ENCODE data around the gene TRPM4.
"Not testable (repeated sequence)": the region's sequence is repeated elsewhere in the genome, so short reads cannot be mapped to it uniquely, and the experiment has no call there.

TRPM4 gene

GRCh38 chr19:49145573-49146407 is 11.8 kb upstream of the TRPM4 start:
- Histone ChIP-seq H3K36me3 (ENCODE audit: control insufficient read depth in 1 of 2, insufficient read depth in 2 of 2, low read length in 2 of 2) (no peaks in the 10 kb centered on the region), H3K9me3 (ENCODE audit: control insufficient read depth in 1 of 2, low read length in 2 of 2) (no peaks in the 10 kb centered on the region), H3K4me1 (ENCODE audit: control insufficient read depth in 1 of 2, insufficient read depth in 2 of 2, low read length in 2 of 2) (peaks cover 0 to 37% of the 10 kb centered on the region in 2 donors), H3K27ac (ENCODE audit: low read length) (no peak overlapping the region), H3K27me3 (ENCODE audit: low read depth, low read length) (no peaks in the 10 kb centered on the region), H3K4me3 (ENCODE audit: low read depth in 1 of 2, low read length in 2 of 2) (peak overlapping the region in 1 of 2 donors; percentile 49)

- Histone ChIP-seq H3K4me3 (ENCODE audit: low read depth in 1 of 2, low read length in 2 of 2) (peak overlapping the region in 1 of 2 donors; percentile 49), H3K4me1 (ENCODE audit: control insufficient read depth in 1 of 2, insufficient read depth in 2 of 2, low read length in 2 of 2) (peaks cover 1 to 40% of the 10 kb centered on the region in 2 donors)
- H3K27ac ChIP-seq (ENCODE audit: low read length); H3K36me3 ChIP-seq (ENCODE audit: control insufficient read depth in 1 of 2, insufficient read depth in 2 of 2, low read length in 2 of 2); H3K27me3 ChIP-seq (ENCODE audit: low read depth, low read length); H3K9me3 ChIP-seq (ENCODE audit: control insufficient read depth in 1 of 2, low read length in 2 of 2): not testable (repeated sequence)
These were observed 11.2 kb upstream of the TRPM4 start for GRCh38 chr19:49146408-49146770.

GRCh38 chr19:49148044-49148682 is 9.4 kb upstream of the TRPM4 start:
- Histone ChIP-seq H3K4me1 (ENCODE audit: control insufficient read depth in 1 of 2, insufficient read depth in 2 of 2, low read length in 2 of 2) (peaks cover 3 to 33% of the 10 kb centered on the region in 2 donors), H3K27me3 (ENCODE audit: low read depth, low read length) (no peaks in the 10 kb centered on the region)

GRCh38 chr19:49148784-49149651 is 8.6 kb upstream of the TRPM4 start:
- peaks cover 3 to 31% of the 10 kb centered on the region in 2 donors for H3K4me1 ChIP-seq (ENCODE audit: control insufficient read depth in 1 of 2, insufficient read depth in 2 of 2, low read length in 2 of 2)

More at GRCh38 chr19:49148044-49148682, 9.4 kb upstream of the TRPM4 start:
- H3K4me3 ChIP-seq (ENCODE audit: low read depth in 1 of 2, low read length in 2 of 2): peak overlapping the region; percentile 39 to 78
- no peaks in the 10 kb centered on the region for H3K9me3 ChIP-seq (ENCODE audit: control insufficient read depth in 1 of 2, low read length in 2 of 2)
- H3K27ac ChIP-seq (ENCODE audit: low read length): no peak overlapping the region
- H3K36me3 ChIP-seq (ENCODE audit: control insufficient read depth in 1 of 2, insufficient read depth in 2 of 2, low read length in 2 of 2): no peaks in the 10 kb centered on the region

GRCh38 chr19:49149652-49150105 is 7.9 kb upstream of the TRPM4 start:
- Histone ChIP-seq H3K9me3 (ENCODE audit: control insufficient read depth in 1 of 2, low read length in 2 of 2) (no peaks in the 10 kb centered on the region), H3K27ac (ENCODE audit: low read length) (peak overlapping the region; percentile 83), H3K27me3 (ENCODE audit: low read depth, low read length) (no peaks in the 10 kb centered on the region), H3K4me1 (ENCODE audit: control insufficient read depth in 1 of 2, insufficient read depth in 2 of 2, low read length in 2 of 2) (peaks cover 3 to 31% of the 10 kb centered on the region in 2 donors), H3K4me3 (ENCODE audit: low read depth in 1 of 2, low read length in 2 of 2) (peak overlapping the region; percentile 73 to 78), H3K36me3 (ENCODE audit: control insufficient read depth in 1 of 2, insufficient read depth in 2 of 2, low read length in 2 of 2) (no peaks in the 10 kb centered on the region)

More at GRCh38 chr19:49148784-49149651, 8.6 kb upstream of the TRPM4 start:
- Histone ChIP-seq H3K27ac (ENCODE audit: low read length) (peak overlapping the region; percentile 83), H3K27me3 (ENCODE audit: low read depth, low read length) (no peaks in the 10 kb centered on the region), H3K9me3 (ENCODE audit: control insufficient read depth in 1 of 2, low read length in 2 of 2) (no peaks in the 10 kb centered on the region), H3K4me3 (ENCODE audit: low read depth in 1 of 2, low read length in 2 of 2) (peak overlapping the region; percentile 73 to 78), H3K36me3 (ENCODE audit: control insufficient read depth in 1 of 2, insufficient read depth in 2 of 2, low read length in 2 of 2) (no peaks in the 10 kb centered on the region)

GRCh38 chr19:49150106-49150943 is 7.3 kb upstream of the TRPM4 start:
- Histone ChIP-seq H3K27ac (ENCODE audit: low read length) (peak overlapping the region; percentile 83), H3K4me1 (ENCODE audit: control insufficient read depth in 1 of 2, insufficient read depth in 2 of 2, low read length in 2 of 2) (peaks cover 3 to 30% of the 10 kb centered on the region in 2 donors), H3K27me3 (ENCODE audit: low read depth, low read length) (no peaks in the 10 kb centered on the region), H3K36me3 (ENCODE audit: control insufficient read depth in 1 of 2, insufficient read depth in 2 of 2, low read length in 2 of 2) (no peaks in the 10 kb centered on the region), H3K4me3 (ENCODE audit: low read depth in 1 of 2, low read length in 2 of 2) (peak overlapping the region; percentile 73 to 78), H3K9me3 (ENCODE audit: control insufficient read depth in 1 of 2, low read length in 2 of 2) (no peaks in the 10 kb centered on the region)

- Histone ChIP-seq H3K27ac (ENCODE audit: low read length) (peak overlapping the region; percentile 79), H3K4me3 (ENCODE audit: low read depth in 1 of 2, low read length in 2 of 2) (peak overlapping the region; percentile 73 to 78), H3K4me1 (ENCODE audit: control insufficient read depth in 1 of 2, insufficient read depth in 2 of 2, low read length in 2 of 2) (peaks cover 3 to 24% of the 10 kb centered on the region in 2 donors), H3K9me3 (ENCODE audit: control insufficient read depth in 1 of 2, low read length in 2 of 2) (no peaks in the 10 kb centered on the region), H3K27me3 (ENCODE audit: low read depth, low read length) (no peaks in the 10 kb centered on the region), H3K36me3 (ENCODE audit: control insufficient read depth in 1 of 2, insufficient read depth in 2 of 2, low read length in 2 of 2) (no peaks in the 10 kb centered on the region)
These were observed 6.7 kb upstream of the TRPM4 start for GRCh38 chr19:49150944-49151243.

GRCh38 chr19:49151267-49152118 is 6.1 kb upstream of the TRPM4 start:
- Histone ChIP-seq H3K27ac (ENCODE audit: low read length) (peak overlapping the region; percentile 79), H3K4me3 (ENCODE audit: low read depth in 1 of 2, low read length in 2 of 2) (peak overlapping the region; percentile 38 to 78), H3K36me3 (ENCODE audit: control insufficient read depth in 1 of 2, insufficient read depth in 2 of 2, low read length in 2 of 2) (no peaks in the 10 kb centered on the region), H3K9me3 (ENCODE audit: control insufficient read depth in 1 of 2, low read length in 2 of 2) (no peaks in the 10 kb centered on the region), H3K4me1 (ENCODE audit: control insufficient read depth in 1 of 2, insufficient read depth in 2 of 2, low read length in 2 of 2) (peaks cover 3 to 19% of the 10 kb centered on the region in 2 donors), H3K27me3 (ENCODE audit: low read depth, low read length) (no peaks in the 10 kb centered on the region)

- Histone ChIP-seq H3K9me3 (ENCODE audit: control insufficient read depth in 1 of 2, low read length in 2 of 2) (no peaks in the 10 kb centered on the region), H3K4me1 (ENCODE audit: control insufficient read depth in 1 of 2, insufficient read depth in 2 of 2, low read length in 2 of 2) (peaks cover 3 to 19% of the 10 kb centered on the region in 2 donors), H3K4me3 (ENCODE audit: low read depth in 1 of 2, low read length in 2 of 2) (no peak overlapping the region), H3K27me3 (ENCODE audit: low read depth, low read length) (no peaks in the 10 kb centered on the region), H3K27ac (ENCODE audit: low read length) (no peak overlapping the region), H3K36me3 (ENCODE audit: control insufficient read depth in 1 of 2, insufficient read depth in 2 of 2, low read length in 2 of 2) (no peaks in the 10 kb centered on the region)
These were observed 5.5 kb upstream of the TRPM4 start for GRCh38 chr19:49152119-49152550.

All from muscle layer of duodenum (tissue), 2 donors.